IgD-negative memory B cell (primary cell): ENCODE data around the gene PTPN3. TPM values are rescaled to one million over a fixed set of nuclear protein-coding genes. Genes with fewer than 3 reads are reported as not detected.

Experiments
- H3K27ac Mint-ChIP-seq, 3 donors: one replicate each; pipeline ENCODE4 v1.8.0; 2020 to 2022; ENCODE audit warnings: mild to moderate bottlenecking in 3 of 3, mixed read lengths in 3 of 3, moderate library complexity in 1 of 3
- H3K27me3 Mint-ChIP-seq: one replicate; pipeline ENCODE4 v1.8.0; 2021; ENCODE audit warnings: mixed read lengths
- H3K36me3 Mint-ChIP-seq: one replicate; pipeline ENCODE4 v1.8.0; 2020; ENCODE audit warnings: mild to moderate bottlenecking, mixed read lengths
- H3K4me1 Mint-ChIP-seq, 3 donors: one replicate each; pipeline ENCODE4 v1.8.0; 2020 to 2022; ENCODE audit warnings: mixed read lengths in 3 of 3, mild to moderate bottlenecking in 1 of 3
- H3K4me3 Mint-ChIP-seq, 4 donors: one replicate each; pipeline ENCODE4 v1.8.0; 2020 to 2022; ENCODE audit warnings: mild to moderate bottlenecking in 4 of 4, mixed read lengths in 4 of 4, moderate library complexity in 3 of 4
- H3K9me3 Mint-ChIP-seq, 3 donors: one replicate each; pipeline ENCODE4 v1.8.0; 2020 to 2021; ENCODE audit warnings: mixed read lengths in 3 of 3, mild to moderate bottlenecking in 1 of 3
- polyA plus RNA-seq: library from polyadenylated mRNA; unstranded; fragments of 300-500 nt; fragmentation: Illumina TruSeq; gene quantifications from one replicate; pipeline ENCODE4 v1.2.3, GENCODE V29; 2021

The PTPN3 gene
- polyA plus RNA-seq, 1 donor from 2014 or later, result not detected

GRCh38 chr9:109491590-109491989, 6.5 kb downstream of the PTPN3 start:
- Mint-ChIP-seq H3K36me3 (peaks cover 2% of the 10 kb centered on the region), H3K27me3 (peaks cover 25% of the 10 kb centered on the region), H3K9me3 (no peaks in the 10 kb centered on the region), H3K4me1 (no peaks in the 10 kb centered on the region), H3K4me3 (no peak overlapping the region), H3K27ac (no peak overlapping the region)

- H3K4me3 Mint-ChIP-seq, result no peak overlapping the region
- H3K27ac Mint-ChIP-seq, result no peak overlapping the region
- H3K36me3 Mint-ChIP-seq, result peaks cover 2% of the 10 kb centered on the region
- no peaks in the 10 kb centered on the region for H3K4me1 Mint-ChIP-seq
- H3K27me3 Mint-ChIP-seq, result peaks cover 18% of the 10 kb centered on the region
- H3K9me3 Mint-ChIP-seq, result no peaks in the 10 kb centered on the region
Observed at GRCh38 chr9:109488791-109489492, 9.2 kb downstream of the PTPN3 start.

- peaks cover under 1% of the 10 kb centered on the region for H3K36me3 Mint-ChIP-seq
- H3K4me1 Mint-ChIP-seq, result no peaks in the 10 kb centered on the region
- no peaks in the 10 kb centered on the region for H3K9me3 Mint-ChIP-seq
- H3K27me3 Mint-ChIP-seq, result peaks cover 24% of the 10 kb centered on the region
- H3K27ac Mint-ChIP-seq, result no peak overlapping the region
- no peak overlapping the region for H3K4me3 Mint-ChIP-seq
Observed at GRCh38 chr9:109488351-109488750, 9.8 kb downstream of the PTPN3 start.

- Mint-ChIP-seq H3K27ac (no peak overlapping the region), H3K4me1 (no peaks in the 10 kb centered on the region), H3K27me3 (peaks cover 29% of the 10 kb centered on the region), H3K4me3 (no peak overlapping the region), H3K36me3 (no peaks in the 10 kb centered on the region), H3K9me3 (no peaks in the 10 kb centered on the region)
Observed at GRCh38 chr9:109487247-109487646, 10.9 kb downstream of the PTPN3 start.

GRCh38 chr9:109483744-109484429, 14.2 kb downstream of the PTPN3 start:
- no peaks in the 10 kb centered on the region for H3K9me3 Mint-ChIP-seq
- no peak overlapping the region for H3K4me3 Mint-ChIP-seq
- no peak overlapping the region for H3K27ac Mint-ChIP-seq
- H3K4me1 Mint-ChIP-seq, result peaks cover 0 to 1% (median 0%) of the 10 kb centered on the region in 3 donors
- H3K36me3 Mint-ChIP-seq, result no peaks in the 10 kb centered on the region
- H3K27me3 Mint-ChIP-seq, result peaks cover 35% of the 10 kb centered on the region

GRCh38 chr9:109482391-109482916, 15.7 kb downstream of the PTPN3 start:
- Mint-ChIP-seq H3K4me3 (no peak overlapping the region), H3K4me1 (peaks cover 0 to 1% (median 0%) of the 10 kb centered on the region in 3 donors), H3K27me3 (peaks cover 30% of the 10 kb centered on the region), H3K27ac (no peak overlapping the region), H3K9me3 (no peaks in the 10 kb centered on the region), H3K36me3 (no peaks in the 10 kb centered on the region)

- peaks cover 0 to 1% (median 0%) of the 10 kb centered on the region in 3 donors for H3K4me1 Mint-ChIP-seq
- no peak overlapping the region for H3K4me3 Mint-ChIP-seq
- no peaks in the 10 kb centered on the region for H3K36me3 Mint-ChIP-seq
- no peak overlapping the region for H3K27ac Mint-ChIP-seq
- no peaks in the 10 kb centered on the region for H3K9me3 Mint-ChIP-seq
- peaks cover 29% of the 10 kb centered on the region for H3K27me3 Mint-ChIP-seq
Observed at GRCh38 chr9:109481856-109482255, 16.3 kb downstream of the PTPN3 start.

GRCh38 chr9:109479822-109480221, 18.3 kb downstream of the PTPN3 start:
- peaks cover 20% of the 10 kb centered on the region for H3K27me3 Mint-ChIP-seq
- no peaks in the 10 kb centered on the region for H3K36me3 Mint-ChIP-seq
- H3K27ac Mint-ChIP-seq, result no peak overlapping the region
- no peak overlapping the region for H3K4me3 Mint-ChIP-seq
- no peaks in the 10 kb centered on the region for H3K9me3 Mint-ChIP-seq
- H3K4me1 Mint-ChIP-seq, result peaks cover 0 to 1% (median 0%) of the 10 kb centered on the region in 3 donors

- Mint-ChIP-seq H3K36me3 (no peaks in the 10 kb centered on the region), H3K27me3 (peaks cover 21% of the 10 kb centered on the region), H3K4me3 (no peak overlapping the region)
Observed at GRCh38 chr9:109478665-109479380, 19.3 kb downstream of the PTPN3 start.

GRCh38 chr9:109478051-109478563, 20.0 kb downstream of the PTPN3 start:
- Mint-ChIP-seq H3K4me3 (no peak overlapping the region), H3K4me1 (peaks cover 0 to 1% (median 0%) of the 10 kb centered on the region in 3 donors), H3K36me3 (no peaks in the 10 kb centered on the region), H3K9me3 (no peaks in the 10 kb centered on the region), H3K27ac (no peak overlapping the region), H3K27me3 (peaks cover 16% of the 10 kb centered on the region)

More at GRCh38 chr9:109478665-109479380, 19.3 kb downstream of the PTPN3 start:
- no peak overlapping the region for H3K27ac Mint-ChIP-seq
- H3K9me3 Mint-ChIP-seq, result no peaks in the 10 kb centered on the region
- H3K4me1 Mint-ChIP-seq, result peaks cover 0 to 1% (median 0%) of the 10 kb centered on the region in 3 donors

GRCh38 chr9:109477258-109478050, 20.7 kb downstream of the PTPN3 start:
- Mint-ChIP-seq H3K36me3 (no peaks in the 10 kb centered on the region), H3K4me1 (peaks cover 0 to 1% (median 0%) of the 10 kb centered on the region in 3 donors), H3K27me3 (peaks cover 9% of the 10 kb centered on the region), H3K27ac (no peak overlapping the region), H3K4me3 (no peak overlapping the region), H3K9me3 (no peaks in the 10 kb centered on the region)

GRCh38 chr9:109476642-109477257, 21.4 kb downstream of the PTPN3 start:
- H3K9me3 Mint-ChIP-seq, result no peaks in the 10 kb centered on the region
- peaks cover 0 to 1% (median 0%) of the 10 kb centered on the region in 3 donors for H3K4me1 Mint-ChIP-seq
- H3K4me3 Mint-ChIP-seq, result no peak overlapping the region
- peaks cover 9% of the 10 kb centered on the region for H3K27me3 Mint-ChIP-seq
- no peak overlapping the region for H3K27ac Mint-ChIP-seq
- H3K36me3 Mint-ChIP-seq, result no peaks in the 10 kb centered on the region

GRCh38 chr9:109475526-109475925, 22.6 kb downstream of the PTPN3 start:
- Mint-ChIP-seq H3K4me3 (no peak overlapping the region), H3K4me1 (peaks cover 0 to 1% (median 0%) of the 10 kb centered on the region in 3 donors), H3K27me3 (peaks cover 6% of the 10 kb centered on the region), H3K9me3 (no peaks in the 10 kb centered on the region), H3K36me3 (no peaks in the 10 kb centered on the region), H3K27ac (no peak overlapping the region)

GRCh38 chr9:109474944-109475343, 23.2 kb downstream of the PTPN3 start:
- Mint-ChIP-seq H3K27me3 (peaks cover 6% of the 10 kb centered on the region), H3K4me3 (no peak overlapping the region), H3K27ac (no peak overlapping the region), H3K9me3 (no peaks in the 10 kb centered on the region), H3K4me1 (peaks cover 0 to 1% (median 0%) of the 10 kb centered on the region in 3 donors), H3K36me3 (no peaks in the 10 kb centered on the region)
